ENCODE data around the gene PRKAB2.
"Not testable (repeated sequence)": the region's sequence is repeated elsewhere in the genome, so short reads cannot be mapped to it uniquely, and the experiment has no call there.

The PRKAB2 gene

DNA sequence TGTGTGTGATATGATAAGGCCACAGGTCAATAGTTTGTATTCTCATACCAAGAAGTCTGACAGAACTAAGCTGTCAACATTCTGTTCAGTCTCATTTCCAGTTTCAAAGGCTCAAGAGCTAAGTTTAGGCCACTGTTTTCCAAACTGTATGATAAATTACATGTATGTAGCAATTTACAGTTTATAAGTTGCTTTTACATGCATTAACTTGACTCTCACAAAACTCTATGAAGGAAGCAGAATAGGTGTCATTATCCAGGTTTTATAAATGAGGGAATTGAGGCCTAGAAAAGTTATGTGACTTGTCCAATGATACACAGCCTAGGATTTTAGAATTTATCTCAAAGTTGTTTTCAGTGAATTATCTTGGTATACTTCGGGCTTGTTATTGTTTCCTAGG lies 29.5 kb upstream of the PRKAB2 start:
- Histone ChIP-seq H3F3A (ENCODE audit: low read depth) (no peaks in the 10 kb centered on the region), H3K36me3 (ENCODE audit: insufficient read depth, low read length) (no peaks in the 10 kb centered on the region), H3K79me2 (ENCODE audit: insufficient read depth, low read length) (no peaks in the 10 kb centered on the region), H3K9ac (ENCODE audit: low read depth, low read length, poor library complexity, severe bottlenecking) (no peak overlapping the region), H3K4me3 (ENCODE audit: low read length, poor library complexity, severe bottlenecking) (no peak overlapping the region), H4K20me1 (ENCODE audit: insufficient read depth, low read length, poor library complexity, severe bottlenecking) (no peaks in the 10 kb centered on the region), H3K9me3 (ENCODE audit: insufficient read depth, low read depth, low read length) (no peaks in the 10 kb centered on the region), H3K4me1 (ENCODE audit: insufficient read depth, low read length, poor library complexity, severe bottlenecking) (peaks cover 14% of the 10 kb centered on the region), H2AFZ (ENCODE audit: low read length) (no peak overlapping the region), H3K4me2 (ENCODE audit: low read depth, low read length, poor library complexity, severe bottlenecking) (no peak overlapping the region), H3K27me3 (ENCODE audit: insufficient read depth, low read length, poor library complexity, severe bottlenecking) (no peaks in the 10 kb centered on the region), H3K9me2 (replicated peaks; ENCODE audit: low read depth, low read length) (no peaks in the 10 kb centered on the region)
- TF ChIP-seq, protein P1, sequence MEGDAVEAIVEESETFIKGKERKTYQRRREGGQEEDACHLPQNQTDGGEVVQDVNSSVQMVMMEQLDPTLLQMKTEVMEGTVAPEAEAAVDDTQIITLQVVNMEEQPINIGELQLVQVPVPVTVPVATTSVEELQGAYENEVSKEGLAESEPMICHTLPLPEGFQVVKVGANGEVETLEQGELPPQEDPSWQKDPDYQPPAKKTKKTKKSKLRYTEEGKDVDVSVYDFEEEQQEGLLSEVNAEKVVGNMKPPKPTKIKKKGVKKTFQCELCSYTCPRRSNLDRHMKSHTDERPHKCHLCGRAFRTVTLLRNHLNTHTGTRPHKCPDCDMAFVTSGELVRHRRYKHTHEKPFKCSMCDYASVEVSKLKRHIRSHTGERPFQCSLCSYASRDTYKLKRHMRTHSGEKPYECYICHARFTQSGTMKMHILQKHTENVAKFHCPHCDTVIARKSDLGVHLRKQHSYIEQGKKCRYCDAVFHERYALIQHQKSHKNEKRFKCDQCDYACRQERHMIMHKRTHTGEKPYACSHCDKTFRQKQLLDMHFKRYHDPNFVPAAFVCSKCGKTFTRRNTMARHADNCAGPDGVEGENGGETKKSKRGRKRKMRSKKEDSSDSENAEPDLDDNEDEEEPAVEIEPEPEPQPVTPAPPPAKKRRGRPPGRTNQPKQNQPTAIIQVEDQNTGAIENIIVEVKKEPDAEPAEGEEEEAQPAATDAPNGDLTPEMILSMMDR (conservative IDR thresholded peaks at IDR 0.05; ENCODE audit: low read length) = no peak
- TF ChIP-seq EZH2phosphoT487 (IDR thresholded peaks at IDR 0.05; ENCODE audit: borderline replicate concordance) = no peak

DNA sequence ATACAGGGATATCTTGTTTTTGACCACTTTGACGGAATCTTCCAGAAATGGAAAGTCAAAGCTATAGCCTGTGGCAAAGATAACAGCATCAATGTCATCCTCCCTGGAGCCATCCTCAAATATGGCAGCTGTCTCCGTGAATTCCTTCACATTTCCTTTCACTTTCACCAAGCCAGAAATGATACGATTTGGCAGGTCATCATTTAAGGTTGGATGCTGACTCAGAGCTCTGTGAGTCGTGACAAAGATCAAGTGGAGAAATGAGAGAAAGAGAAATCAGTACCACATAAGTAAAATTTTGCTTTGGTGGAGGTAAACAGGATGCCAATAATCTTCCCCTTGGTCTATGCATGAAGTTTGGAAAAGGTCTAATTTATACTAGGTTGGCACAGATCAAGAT lies 29.0 kb upstream of the PRKAB2 start:
- Histone ChIP-seq H3F3A (ENCODE audit: low read depth) (no peaks in the 10 kb centered on the region), H3K9me3 (ENCODE audit: insufficient read depth, low read depth, low read length) (no peaks in the 10 kb centered on the region), H4K20me1 (ENCODE audit: insufficient read depth, low read length, poor library complexity, severe bottlenecking) (no peaks in the 10 kb centered on the region), H2AFZ (ENCODE audit: low read length) (no peak overlapping the region), H3K9ac (ENCODE audit: low read depth, low read length, poor library complexity, severe bottlenecking) (no peak overlapping the region), H3K4me2 (ENCODE audit: low read depth, low read length, poor library complexity, severe bottlenecking) (no peak overlapping the region), H3K27me3 (ENCODE audit: insufficient read depth, low read length, poor library complexity, severe bottlenecking) (no peaks in the 10 kb centered on the region), H3K4me3 (ENCODE audit: low read length, poor library complexity, severe bottlenecking) (no peak overlapping the region), H3K9me2 (replicated peaks; ENCODE audit: low read depth, low read length) (no peaks in the 10 kb centered on the region), H3K79me2 (ENCODE audit: insufficient read depth, low read length) (no peaks in the 10 kb centered on the region), H3K4me1 (ENCODE audit: insufficient read depth, low read length, poor library complexity, severe bottlenecking) (peaks cover 14% of the 10 kb centered on the region), H3K36me3 (ENCODE audit: insufficient read depth, low read length) (no peaks in the 10 kb centered on the region)
- TF ChIP-seq, protein P1 (conservative IDR thresholded peaks at IDR 0.05; ENCODE audit: low read length) = no peak
- TF ChIP-seq EZH2phosphoT487 (IDR thresholded peaks at IDR 0.05; ENCODE audit: borderline replicate concordance) = no peak

DNA sequence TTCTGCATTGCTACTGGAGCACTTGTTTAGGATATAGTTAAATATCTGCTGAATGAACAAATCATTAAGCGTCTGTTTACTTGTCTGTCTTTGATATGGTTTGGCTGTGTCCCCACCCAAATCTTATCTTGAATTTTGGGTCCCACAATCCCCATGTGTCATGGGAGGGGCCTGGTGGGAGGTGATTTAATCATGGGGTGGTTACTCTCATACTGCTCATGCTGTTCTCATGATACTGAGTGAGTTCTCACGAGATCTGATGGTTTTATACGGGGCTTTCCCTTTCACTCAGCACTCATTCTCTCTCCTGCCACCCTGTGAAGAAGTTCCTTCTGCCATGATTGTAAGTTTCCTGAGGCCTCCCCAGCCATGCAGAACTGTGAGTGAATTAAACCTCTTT lies 25.1 kb upstream of the PRKAB2 start:
- not testable (repeated sequence) for H3K9ac ChIP-seq (ENCODE audit: low read depth, low read length, poor library complexity, severe bottlenecking); H3K4me3 ChIP-seq (ENCODE audit: low read length, poor library complexity, severe bottlenecking); H3K4me2 ChIP-seq (ENCODE audit: low read depth, low read length, poor library complexity, severe bottlenecking); H3K36me3 ChIP-seq (ENCODE audit: insufficient read depth, low read length); H3F3A ChIP-seq (ENCODE audit: low read depth); H3K27me3 ChIP-seq (ENCODE audit: insufficient read depth, low read length, poor library complexity, severe bottlenecking); H3K4me1 ChIP-seq (ENCODE audit: insufficient read depth, low read length, poor library complexity, severe bottlenecking); H3K9me2 ChIP-seq (replicated peaks; ENCODE audit: low read depth, low read length); H4K20me1 ChIP-seq (ENCODE audit: insufficient read depth, low read length, poor library complexity, severe bottlenecking); H3K79me2 ChIP-seq (ENCODE audit: insufficient read depth, low read length); H2AFZ ChIP-seq (ENCODE audit: low read length); H3K9me3 ChIP-seq (ENCODE audit: insufficient read depth, low read depth, low read length)

DNA sequence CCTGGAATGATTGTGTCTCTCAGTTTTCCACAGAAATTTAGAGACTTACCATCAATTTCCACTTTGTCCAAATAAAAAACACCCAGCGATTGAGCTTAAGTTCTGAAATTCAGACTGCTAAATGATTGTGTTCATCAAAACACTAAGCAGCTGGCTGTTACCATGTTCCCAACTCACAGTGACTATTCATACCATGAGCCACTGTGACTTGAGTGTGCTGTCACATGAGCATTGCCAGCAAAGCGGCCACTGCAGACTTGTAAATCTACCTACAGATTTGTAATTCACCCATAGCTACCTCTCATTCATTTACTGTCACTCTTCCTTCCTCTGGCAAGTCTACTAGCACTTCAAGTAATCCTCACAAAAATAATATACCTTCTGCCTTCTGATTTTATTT lies 17.2 kb upstream of the PRKAB2 start:
- no peak overlapping the region for H3K4me3 ChIP-seq (ENCODE audit: low read length, poor library complexity, severe bottlenecking)
- no peaks in the 10 kb centered on the region for H3K36me3 ChIP-seq (ENCODE audit: insufficient read depth, low read length)
- no peaks in the 10 kb centered on the region for H4K20me1 ChIP-seq (ENCODE audit: insufficient read depth, low read length, poor library complexity, severe bottlenecking)
- H2AFZ ChIP-seq (ENCODE audit: low read length) = no peak overlapping the region
- no peaks in the 10 kb centered on the region for H3K27me3 ChIP-seq (ENCODE audit: insufficient read depth, low read length, poor library complexity, severe bottlenecking)
- H3K9me3 ChIP-seq (ENCODE audit: insufficient read depth, low read depth, low read length) = no peaks in the 10 kb centered on the region
- H3K79me2 ChIP-seq (ENCODE audit: insufficient read depth, low read length) = no peaks in the 10 kb centered on the region
- H3K9me2 ChIP-seq (replicated peaks; ENCODE audit: low read depth, low read length) = no peaks in the 10 kb centered on the region
- H3K9ac ChIP-seq (ENCODE audit: low read depth, low read length, poor library complexity, severe bottlenecking) = no peak overlapping the region
- no peaks in the 10 kb centered on the region for H3K4me1 ChIP-seq (ENCODE audit: insufficient read depth, low read length, poor library complexity, severe bottlenecking)
- H3F3A ChIP-seq (ENCODE audit: low read depth) = no peaks in the 10 kb centered on the region
- H3K4me2 ChIP-seq (ENCODE audit: low read depth, low read length, poor library complexity, severe bottlenecking) = no peak overlapping the region
- TF ChIP-seq EZH2phosphoT487 (IDR thresholded peaks at IDR 0.05; ENCODE audit: borderline replicate concordance) = no peak
- TF ChIP-seq, protein P1 (conservative IDR thresholded peaks at IDR 0.05; ENCODE audit: low read length) = no peak
